ENCODE data around the gene NADSYN1.
"Not testable (repeated sequence)": the region's sequence is repeated elsewhere in the genome, so short reads cannot be mapped to it uniquely, and the experiment has no call there.

NADSYN1 gene

GRCh38 chr11:71527576-71528210, 74.7 kb downstream of the NADSYN1 start:
- no peak for DNase-seq

- no peak for DNase-seq
Measured at GRCh38 chr11:71530602-71531001, 77.6 kb downstream of the NADSYN1 start.

GRCh38 chr11:71532036-71532610, 79.1 kb downstream of the NADSYN1 start:
- no peak for DNase-seq

DNA sequence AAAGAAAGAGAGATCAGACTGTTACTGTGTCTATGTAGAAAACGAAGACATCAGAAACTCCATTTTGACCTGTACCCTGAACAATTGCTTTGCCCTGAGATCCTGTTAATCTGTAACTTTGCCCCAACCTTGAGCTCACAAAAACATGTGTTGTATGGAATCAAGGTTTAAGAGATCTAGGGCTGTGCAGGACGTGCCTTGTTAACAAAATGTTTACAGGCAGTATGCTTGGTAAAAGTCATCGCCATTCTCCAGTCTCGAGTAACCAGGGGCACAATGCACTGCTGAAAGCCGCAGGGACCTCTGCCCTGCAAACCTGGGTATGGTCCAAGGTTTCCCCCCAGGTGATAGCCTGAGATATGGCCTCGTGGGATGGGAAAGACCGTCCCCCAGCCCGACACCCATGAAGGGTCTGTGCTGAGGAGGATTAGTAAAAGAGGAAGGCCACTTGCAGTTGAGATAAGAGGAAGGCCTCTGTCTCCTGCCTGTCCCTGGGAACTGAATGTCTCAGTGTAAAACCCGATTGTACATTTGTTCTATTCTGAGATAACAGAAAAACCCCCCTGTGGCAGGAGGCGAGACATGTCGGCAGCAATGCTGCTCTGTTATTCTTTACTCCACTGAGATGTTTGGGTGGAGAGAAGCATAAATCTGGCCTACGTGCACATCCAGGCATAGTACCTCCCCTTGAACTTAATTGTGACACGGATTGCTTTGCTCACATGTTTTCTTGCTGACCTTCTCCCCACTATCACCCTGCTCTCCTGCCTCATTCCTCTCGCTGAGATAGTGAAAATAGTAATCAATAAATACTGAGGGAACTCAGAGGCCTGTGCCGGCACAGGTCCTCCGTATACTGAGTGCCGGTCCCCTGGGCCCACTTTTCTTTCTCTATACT, 82.0 kb downstream of the NADSYN1 start:
- DNase-seq, result not testable (repeated sequence)

- DNase-seq, result no peak
Measured at GRCh38 chr11:71535825-71536224, 82.8 kb downstream of the NADSYN1 start.

- DNase-seq, result no peak
Measured at GRCh38 chr11:71537537-71537936, 84.5 kb downstream of the NADSYN1 start.

DNA sequence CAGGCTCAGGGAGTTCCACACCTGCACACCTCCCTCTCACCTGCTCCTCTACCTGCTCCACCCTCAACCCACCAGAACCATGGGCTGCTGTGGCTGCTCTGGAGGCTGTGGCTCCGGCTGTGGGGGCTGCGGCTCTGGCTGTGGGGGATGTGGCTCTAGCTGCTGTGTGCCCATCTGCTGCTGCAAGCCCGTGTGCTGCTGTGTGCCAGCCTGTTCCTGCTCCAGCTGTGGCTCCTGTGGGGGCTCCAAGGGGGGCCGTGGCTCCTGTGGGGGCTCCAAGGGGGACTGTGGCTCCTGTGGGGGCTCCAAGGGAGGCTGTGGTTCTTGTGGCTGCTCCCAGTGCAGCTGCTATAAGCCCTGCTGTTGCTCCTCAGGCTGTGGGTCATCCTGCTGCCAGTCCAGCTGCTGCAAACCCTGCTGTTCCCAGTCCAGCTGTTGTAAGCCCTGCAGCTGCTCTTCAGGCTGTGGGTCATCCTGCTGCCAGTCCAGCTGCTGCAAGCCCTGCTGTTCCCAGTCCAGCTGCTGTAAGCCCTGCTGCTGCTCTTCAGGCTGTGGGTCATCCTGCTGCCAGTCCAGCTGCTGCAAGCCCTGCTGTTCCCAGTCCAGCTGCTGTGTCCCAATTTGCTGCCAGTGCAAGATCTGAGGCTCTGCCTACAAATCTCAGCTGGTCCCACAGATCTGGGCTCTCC, 85.1 kb downstream of the NADSYN1 start, which contains the start of gene KRTAP5-8:
KRTAP5-8 (plus strand) TSS at position 49 of the 689 bp plus-strand sequence; CDS start at position 80, 31 bp downstream.
- DNase-seq, result not testable (repeated sequence)

GRCh38 chr11:71538666-71538990, 85.6 kb downstream of the NADSYN1 start:
- no peak for DNase-seq

DNA sequence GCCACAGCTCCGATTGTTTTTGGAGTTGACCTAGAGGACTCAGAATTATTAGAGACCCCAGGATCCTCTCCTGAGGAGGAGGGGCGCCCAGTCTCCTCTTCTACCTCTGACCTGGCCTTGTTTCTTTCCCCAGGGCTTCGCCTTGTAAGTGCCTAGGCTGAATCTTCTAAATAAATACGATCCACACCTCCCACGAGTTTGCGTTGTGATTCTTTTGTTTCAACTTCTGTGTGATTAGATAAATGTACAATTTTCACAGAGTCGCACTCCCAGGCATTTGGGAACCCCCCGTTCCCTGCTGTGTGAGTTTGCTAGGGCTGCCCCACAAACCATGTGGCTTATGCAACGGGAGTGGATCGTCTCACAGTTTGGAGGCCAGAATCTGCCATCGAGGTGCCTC, 86.0 kb downstream of the NADSYN1 start:
- DNase-seq, result no peak

- not testable (repeated sequence) for DNase-seq
Measured at GRCh38 chr11:71539971-71540370, 87.0 kb downstream of the NADSYN1 start.

GRCh38 chr11:71540521-71541304, 87.7 kb downstream of the NADSYN1 start:
- DNase-seq, result not testable (repeated sequence)

DNA sequence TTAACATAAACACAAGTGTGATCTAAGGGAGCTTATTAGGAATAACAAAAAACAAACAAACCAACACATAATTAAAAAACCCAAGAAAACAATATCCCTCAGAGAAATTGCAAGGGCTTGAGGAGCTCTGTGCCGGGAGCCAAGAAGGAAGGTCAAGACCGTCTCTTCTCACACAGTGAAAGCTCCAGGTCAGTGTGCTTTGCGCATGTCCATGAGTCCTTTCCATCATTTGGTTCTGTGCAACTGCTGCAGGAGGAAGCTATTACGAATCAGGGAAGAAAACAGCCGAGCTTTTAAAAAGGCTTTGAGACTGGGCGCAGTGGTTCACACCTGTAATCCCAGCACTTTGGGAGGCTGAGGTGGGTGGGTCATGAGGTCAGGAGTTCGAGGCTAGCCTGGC, 89.4 kb downstream of the NADSYN1 start:
- no peak for DNase-seq

DNA sequence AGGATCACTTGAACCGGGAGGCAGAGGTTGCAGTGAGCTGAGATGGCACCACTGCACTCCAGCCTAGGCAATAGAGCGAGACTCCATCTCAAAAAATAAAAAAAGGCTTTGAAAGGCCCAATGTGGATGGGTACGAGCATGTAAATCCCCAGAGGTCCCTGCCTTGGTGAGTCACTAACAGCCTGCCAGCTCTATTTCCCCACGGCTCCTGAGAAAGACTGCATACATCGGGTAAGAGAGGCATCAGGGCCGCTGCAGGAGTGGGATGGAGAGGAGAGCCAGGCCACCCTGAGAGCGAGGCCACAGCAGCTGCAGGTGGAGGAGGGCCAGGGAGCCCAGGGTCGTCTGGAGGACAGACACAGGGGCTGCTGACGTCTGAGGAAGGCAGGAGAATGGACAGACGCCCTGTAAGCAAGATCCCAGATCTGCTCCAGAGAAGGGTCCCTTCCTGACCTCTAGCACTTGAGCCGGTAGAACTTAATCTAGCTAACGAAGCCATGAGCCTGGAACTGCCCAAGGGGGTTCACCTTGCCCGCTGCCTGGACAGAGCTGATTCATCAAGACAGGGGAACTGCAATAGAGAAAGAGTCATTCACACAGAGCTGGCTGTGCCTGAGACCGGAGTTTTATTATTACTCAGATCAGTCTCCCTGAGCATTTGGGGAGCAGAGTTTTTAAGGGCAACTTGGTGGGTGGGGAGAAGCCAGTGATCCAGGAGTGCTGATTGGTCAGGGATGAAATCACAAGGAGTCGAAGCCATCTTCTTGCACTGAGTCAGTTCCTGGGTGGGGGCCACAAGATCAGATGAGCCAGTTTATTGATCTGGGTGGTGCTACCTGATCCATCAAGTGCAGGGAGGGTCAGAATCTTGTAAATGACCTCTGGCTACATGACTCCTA, 90.1 kb downstream of the NADSYN1 start:
- no peak for DNase-seq

- no peak for DNase-seq
Measured at GRCh38 chr11:71543866-71544265, 90.9 kb downstream of the NADSYN1 start.

DNA sequence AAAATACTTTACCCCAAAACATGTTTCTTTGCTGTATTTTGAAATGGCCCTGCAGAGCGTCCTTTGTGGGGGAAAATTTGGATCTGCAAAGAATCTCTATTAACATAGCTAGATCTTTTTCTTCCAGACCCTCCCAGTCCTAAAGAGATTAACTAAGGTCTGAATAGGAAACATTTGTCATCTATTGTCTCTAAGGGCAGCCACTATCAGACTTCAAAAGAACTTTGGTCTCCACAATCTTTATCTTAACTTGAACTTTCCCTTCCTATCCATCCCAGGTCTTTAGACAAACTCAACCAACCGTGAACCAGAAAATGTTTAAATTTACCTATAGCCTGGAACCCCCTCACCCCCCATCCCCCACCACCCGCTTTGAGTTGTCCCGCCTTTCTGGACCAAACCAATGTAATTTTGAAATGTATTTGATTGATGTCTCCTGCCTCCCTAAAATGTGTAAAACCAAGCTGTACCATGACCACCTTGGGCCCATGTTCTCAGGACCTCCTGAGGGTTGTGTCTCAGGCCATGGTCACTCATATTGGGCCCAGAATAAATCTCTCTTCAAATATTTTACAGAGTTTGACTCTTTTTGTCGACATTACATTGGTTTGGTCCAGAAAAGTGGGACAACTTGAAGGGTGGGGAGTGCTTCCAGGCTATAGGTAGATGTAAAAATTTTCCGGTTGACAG, 91.7 kb downstream of the NADSYN1 start:
- no peak for DNase-seq

DNA sequence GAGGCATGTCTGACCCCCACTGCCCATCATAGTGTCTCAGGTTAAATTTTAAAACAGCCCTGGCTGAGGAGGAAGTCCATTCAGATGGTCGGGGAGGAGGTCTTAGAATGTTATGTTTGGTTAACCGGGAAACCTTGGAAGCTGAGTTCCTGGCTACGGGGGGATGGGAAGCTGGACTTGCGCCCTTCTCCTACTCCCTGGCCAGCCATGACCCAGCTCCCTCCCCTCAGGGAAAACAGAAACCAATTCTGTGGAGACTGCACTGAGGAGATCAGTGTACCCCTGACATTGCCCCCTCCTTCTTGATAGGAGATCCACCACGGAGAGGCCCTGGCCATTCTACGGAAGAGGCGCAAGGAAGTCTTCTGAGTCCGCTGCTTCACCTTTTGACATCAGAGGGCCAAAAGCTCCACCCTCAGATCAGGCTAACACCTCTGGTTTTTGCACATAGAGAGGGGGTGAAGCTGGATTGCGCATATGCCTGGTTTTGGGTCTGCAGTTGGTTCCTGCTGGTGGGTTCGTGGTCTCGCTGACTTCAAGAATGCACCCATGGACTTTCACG, 92.5 kb downstream of the NADSYN1 start:
- no peak for DNase-seq

DNA sequence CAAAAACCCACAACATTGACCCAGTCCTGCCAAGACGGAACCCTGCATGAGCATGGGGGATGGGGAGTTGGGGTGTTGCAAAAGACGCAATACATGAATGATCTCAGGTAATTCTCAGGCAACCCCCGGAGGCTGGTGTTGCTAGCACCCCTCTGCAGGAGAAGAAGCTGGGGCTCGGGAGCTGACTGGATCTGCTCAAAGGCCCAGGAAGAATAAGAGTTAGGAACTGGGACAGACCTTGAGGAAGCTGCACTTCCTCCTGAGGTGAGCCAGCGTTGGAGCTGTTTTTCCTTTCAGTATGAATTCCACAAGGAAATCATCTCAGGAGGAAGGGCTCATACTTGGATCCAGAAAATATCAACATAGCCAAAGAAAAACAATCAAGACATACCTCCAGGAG, 95.1 kb downstream of the NADSYN1 start, which contains the start of gene KRTAP5-9:
KRTAP5-9 (plus strand) TSS at position 301 of the 400 bp plus-strand sequence. CDS start 238 bp downstream, outside the sequence.
- no peak for DNase-seq

DNA sequence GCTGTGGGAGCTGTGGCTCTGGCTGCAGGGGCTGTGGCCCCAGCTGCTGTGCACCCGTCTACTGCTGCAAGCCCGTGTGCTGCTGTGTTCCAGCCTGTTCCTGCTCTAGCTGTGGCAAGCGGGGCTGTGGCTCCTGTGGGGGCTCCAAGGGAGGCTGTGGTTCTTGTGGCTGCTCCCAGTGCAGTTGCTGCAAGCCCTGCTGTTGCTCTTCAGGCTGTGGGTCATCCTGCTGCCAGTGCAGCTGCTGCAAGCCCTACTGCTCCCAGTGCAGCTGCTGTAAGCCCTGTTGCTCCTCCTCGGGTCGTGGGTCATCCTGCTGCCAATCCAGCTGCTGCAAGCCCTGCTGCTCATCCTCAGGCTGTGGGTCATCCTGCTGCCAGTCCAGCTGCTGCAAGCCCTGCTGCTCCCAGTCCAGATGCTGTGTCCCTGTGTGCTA, 95.7 kb downstream of the NADSYN1 start:
- DNase-seq, result no peak
